ENCODE measurements around the gene PRTFDC1. TPM values are rescaled to one million over a fixed set of nuclear protein-coding genes. Genes with fewer than 3 reads are reported as not detected.
"Not testable (repeated sequence)": the region's sequence is repeated elsewhere in the genome, so short reads cannot be mapped to it uniquely, and the experiment has no call there.

Gene PRTFDC1
- total RNA-seq, 2 donors from 2014 or later: 0.80 to 2.0 TPM

GRCh38 chr10:24928163-24928562, 24.2 kb downstream of the PRTFDC1 start:
- Histone ChIP-seq H3K27me3 (replicated peaks; ENCODE audit: insufficient read depth) (no peaks in the 10 kb centered on the region), H3K27ac (no peak overlapping the region), H3K36me3 (no peaks in the 10 kb centered on the region), H3K9me3 (no peaks in the 10 kb centered on the region), H3K4me1 (replicated peaks) (no peaks in the 10 kb centered on the region), H3K4me3 (no peak overlapping the region)
- no peak for DNase-seq (ENCODE audit: low spot score)
- intact Hi-C loops (cut with DNase I): no loop called here
- WGBS: 98% methylated on average over 3 of the region's 3 CpGs
- TF ChIP-seq POLR2AphosphoS5 (IDR thresholded peaks at IDR 0.05): no peak
- no peak for TF ChIP-seq POLR2A (IDR thresholded peaks at IDR 0.05)
- TF ChIP-seq CTCF (IDR thresholded peaks at IDR 0.05): no peak

GRCh38 chr10:24926557-24926956, 25.8 kb downstream of the PRTFDC1 start:
- 96% methylated on average over 8 of the region's 8 CpGs for WGBS
- H3K4me1 ChIP-seq (replicated peaks): no peaks in the 10 kb centered on the region
- H3K4me3 ChIP-seq: no peak overlapping the region
- H3K9me3 ChIP-seq: no peaks in the 10 kb centered on the region
- no peak overlapping the region for H3K27ac ChIP-seq
- H3K27me3 ChIP-seq (replicated peaks; ENCODE audit: insufficient read depth): no peaks in the 10 kb centered on the region
- H3K36me3 ChIP-seq: no peaks in the 10 kb centered on the region
- intact Hi-C loops (cut with DNase I): no loop called here
- no peak for DNase-seq (ENCODE audit: low spot score)
- no peak for TF ChIP-seq CTCF (IDR thresholded peaks at IDR 0.05)
- TF ChIP-seq POLR2A (IDR thresholded peaks at IDR 0.05): no peak
- no peak for TF ChIP-seq POLR2AphosphoS5 (IDR thresholded peaks at IDR 0.05)

GRCh38 chr10:24925799-24926198, 26.6 kb downstream of the PRTFDC1 start:
- intact Hi-C loops (cut with DNase I): no loop called here
- TF ChIP-seq CTCF (IDR thresholded peaks at IDR 0.05): no peak
- TF ChIP-seq POLR2A (IDR thresholded peaks at IDR 0.05): no peak
- TF ChIP-seq POLR2AphosphoS5 (IDR thresholded peaks at IDR 0.05): no peak
- Histone ChIP-seq H3K27ac (no peak overlapping the region), H3K4me1 (replicated peaks) (no peaks in the 10 kb centered on the region), H3K27me3 (replicated peaks; ENCODE audit: insufficient read depth) (no peaks in the 10 kb centered on the region), H3K36me3 (no peaks in the 10 kb centered on the region), H3K9me3 (no peaks in the 10 kb centered on the region), H3K4me3 (no peak overlapping the region)
- no peak for DNase-seq (ENCODE audit: low spot score)
- 92% methylated on average over 4 of the region's 4 CpGs for WGBS

GRCh38 chr10:24924483-24924882, 27.9 kb downstream of the PRTFDC1 start:
- H3K27me3 ChIP-seq (replicated peaks; ENCODE audit: insufficient read depth); H3K27ac ChIP-seq; H3K4me1 ChIP-seq (replicated peaks); H3K4me3 ChIP-seq; H3K9me3 ChIP-seq; H3K36me3 ChIP-seq; DNase-seq (ENCODE audit: low spot score); intact Hi-C loops (cut with DNase I): not testable (repeated sequence)

GRCh38 chr10:24922222-24922868, 30.1 kb downstream of the PRTFDC1 start:
- H3K27me3 ChIP-seq (replicated peaks; ENCODE audit: insufficient read depth); DNase-seq (ENCODE audit: low spot score); H3K4me3 ChIP-seq; intact Hi-C loops (cut with DNase I); H3K9me3 ChIP-seq; H3K4me1 ChIP-seq (replicated peaks); H3K36me3 ChIP-seq; H3K27ac ChIP-seq: not testable (repeated sequence)
- 95% methylated on average over 6 of the region's 6 CpGs for WGBS
